Muscle of leg (tissue), 11 donors: Measurements from ENCODE around the gene CUL9. TPM values are rescaled to one million over a fixed set of nuclear protein-coding genes. Genes with fewer than 3 reads are reported as not detected.

Experiments
- DNase-seq: peaks from one replicate; pipeline ENCODE4 v3.0.0; 2013
- H3K27ac ChIP-seq: one replicate; pipeline ENCODE4 v1.5.1; 2013; ENCODE audit warnings: mild to moderate bottlenecking, low read length, control low read depth
- H3K27me3 ChIP-seq: one replicate; pipeline ENCODE4 v1.6.1; 2013; ENCODE audit warnings: low read length; ENCODE audit not compliant: control insufficient read depth, insufficient read depth
- H3K36me3 ChIP-seq: one replicate; pipeline ENCODE4 v1.6.1; 2013; ENCODE audit warnings: low read length; ENCODE audit not compliant: control insufficient read depth, insufficient read depth
- H3K4me1 ChIP-seq: one replicate; pipeline ENCODE4 v1.6.1; 2013; ENCODE audit warnings: low read length; ENCODE audit not compliant: control insufficient read depth, insufficient read depth
- H3K4me3 ChIP-seq: one replicate; pipeline ENCODE4 v1.5.1; 2013; ENCODE audit warnings: low read length, control low read depth
- H3K9me3 ChIP-seq: replicated peaks from 2 replicates; pipeline ENCODE4 v1.6.1; 2013; ENCODE audit warnings: low read depth, low read length; ENCODE audit not compliant: control insufficient read depth
- WGBS: methylation state at CpG from one replicate; pipeline ENCODE4 v1.1.5; 2013; ENCODE audit warnings: missing lambda C conversion rate; ENCODE audit not compliant: insufficient coverage; 5-methylcytosine and 5-hydroxymethylcytosine counted together
- polyA plus RNA-seq, 8 donors: library from polyadenylated mRNA; unstranded; fragments of 120-200 nt; gene quantifications; one replicate each; pipeline versions ENCODE4 v1.2.1 to v1.2.3, GENCODE V29; 2013; ENCODE audit warnings: inconsistent platforms in 1 of 8, low replicate concordance in 1 of 8; ENCODE audit not compliant: insufficient read length in 8 of 8, insufficient read depth in 1 of 8
- total RNA-seq: library from RNA; stranded (reverse); fragments of 120-200 nt; gene quantifications from one replicate; pipeline ENCODE4 v1.2.4, GENCODE V29; 2013

CUL9 gene
- total and polyA plus RNA-seq, 9 donors: 11.8 to 23.9 (median 19.4) TPM

GRCh38 chr6:43262000-43262779 is 80.2 kb downstream of the CUL9 start:
- Histone ChIP-seq H3K27me3 (no peaks in the 10 kb centered on the region), H3K4me1 (no peaks in the 10 kb centered on the region), H3K27ac (no peak overlapping the region), H3K9me3 (no peaks in the 10 kb centered on the region), H3K4me3 (no peak overlapping the region), H3K36me3 (no peaks in the 10 kb centered on the region)
- no peak for DNase-seq
- 69% methylated on average over 14 of the region's 14 CpGs for WGBS

- no peak for DNase-seq
- 90% methylated on average over 34 of the region's 39 CpGs for WGBS
- no peaks in the 10 kb centered on the region for H3K27me3 ChIP-seq
- H3K9me3 ChIP-seq: no peaks in the 10 kb centered on the region
- no peak overlapping the region for H3K27ac ChIP-seq
- H3K4me1 ChIP-seq: peaks cover under 1% of the 10 kb centered on the region
- H3K36me3 ChIP-seq: no peaks in the 10 kb centered on the region
- no peak overlapping the region for H3K4me3 ChIP-seq
Observed at GRCh38 chr6:43262780-43263313, 80.9 kb downstream of the CUL9 start.

- Histone ChIP-seq H3K9me3 (no peaks in the 10 kb centered on the region), H3K4me1 (peaks cover 8% of the 10 kb centered on the region), H3K27ac (no peak overlapping the region), H3K36me3 (no peaks in the 10 kb centered on the region), H3K27me3 (no peaks in the 10 kb centered on the region), H3K4me3 (no peak overlapping the region)
- WGBS: 41% methylated on average over 9 of the region's 12 CpGs
- DNase-seq: peak; percentile 70
Observed at GRCh38 chr6:43263314-43264178, 81.5 kb downstream of the CUL9 start.

GRCh38 chr6:43264599-43265145 is 82.7 kb downstream of the CUL9 start:
- no peak overlapping the region for H3K27ac ChIP-seq
- H3K27me3 ChIP-seq: peaks cover 7% of the 10 kb centered on the region
- H3K4me3 ChIP-seq: no peak overlapping the region
- H3K9me3 ChIP-seq: no peaks in the 10 kb centered on the region
- no peak for DNase-seq
- H3K36me3 ChIP-seq: no peaks in the 10 kb centered on the region
- WGBS: 74% methylated on average over 5 of the region's 5 CpGs
- peaks cover 17% of the 10 kb centered on the region for H3K4me1 ChIP-seq

GRCh38 chr6:43265564-43265963 is 83.6 kb downstream of the CUL9 start:
- DNase-seq: no peak
- 74% methylated on average over 3 of the region's 6 CpGs for WGBS
- Histone ChIP-seq H3K4me1 (peaks cover 17% of the 10 kb centered on the region), H3K4me3 (no peak overlapping the region), H3K27me3 (peaks cover 7% of the 10 kb centered on the region), H3K9me3 (no peaks in the 10 kb centered on the region), H3K27ac (no peak overlapping the region), H3K36me3 (no peaks in the 10 kb centered on the region)

GRCh38 chr6:43267619-43268354 is 85.8 kb downstream of the CUL9 start:
- DNase-seq: no peak
- H3K27ac ChIP-seq: no peak overlapping the region
- no peak overlapping the region for H3K4me3 ChIP-seq
- no peaks in the 10 kb centered on the region for H3K36me3 ChIP-seq
- H3K4me1 ChIP-seq: peaks cover 17% of the 10 kb centered on the region
- peaks cover 10% of the 10 kb centered on the region for H3K27me3 ChIP-seq
- no peaks in the 10 kb centered on the region for H3K9me3 ChIP-seq
- 67% methylated on average over 7 of the region's 7 CpGs for WGBS

- Histone ChIP-seq H3K4me3 (no peak overlapping the region), H3K9me3 (no peaks in the 10 kb centered on the region), H3K36me3 (no peaks in the 10 kb centered on the region), H3K27ac (no peak overlapping the region), H3K4me1 (peaks cover 17% of the 10 kb centered on the region), H3K27me3 (peaks cover 14% of the 10 kb centered on the region)
- peak; percentile 73 for DNase-seq
- WGBS: 28% methylated on average over 2 of the region's 3 CpGs
Observed at GRCh38 chr6:43268355-43268700, 86.3 kb downstream of the CUL9 start.

GRCh38 chr6:43268782-43269272 is 86.8 kb downstream of the CUL9 start:
- peak; percentile 39 for DNase-seq
- Histone ChIP-seq H3K36me3 (no peaks in the 10 kb centered on the region), H3K27ac (no peak overlapping the region), H3K27me3 (peaks cover 19% of the 10 kb centered on the region), H3K4me1 (peaks cover 17% of the 10 kb centered on the region), H3K4me3 (no peak overlapping the region), H3K9me3 (no peaks in the 10 kb centered on the region)
- WGBS: 74% methylated on average over 3 of the region's 10 CpGs

- peaks cover 17% of the 10 kb centered on the region for H3K4me1 ChIP-seq
- under 1% methylated on average over 27 of the region's 44 CpGs for WGBS
- no peak for DNase-seq
- H3K36me3 ChIP-seq: no peaks in the 10 kb centered on the region
- H3K4me3 ChIP-seq: peak overlapping the region; percentile 6
- peaks cover 25% of the 10 kb centered on the region for H3K27me3 ChIP-seq
- no peaks in the 10 kb centered on the region for H3K9me3 ChIP-seq
- H3K27ac ChIP-seq: no peak overlapping the region
Observed at GRCh38 chr6:43269273-43270007, 87.4 kb downstream of the CUL9 start.
